ENCODE data around the gene AIRE. TPM values are rescaled to one million over a fixed set of nuclear protein-coding genes. Genes with fewer than 3 reads are reported as not detected.

Gene AIRE
- total RNA-seq, 1 experiment from 2014 or later, result 0.09 TPM

DNA sequence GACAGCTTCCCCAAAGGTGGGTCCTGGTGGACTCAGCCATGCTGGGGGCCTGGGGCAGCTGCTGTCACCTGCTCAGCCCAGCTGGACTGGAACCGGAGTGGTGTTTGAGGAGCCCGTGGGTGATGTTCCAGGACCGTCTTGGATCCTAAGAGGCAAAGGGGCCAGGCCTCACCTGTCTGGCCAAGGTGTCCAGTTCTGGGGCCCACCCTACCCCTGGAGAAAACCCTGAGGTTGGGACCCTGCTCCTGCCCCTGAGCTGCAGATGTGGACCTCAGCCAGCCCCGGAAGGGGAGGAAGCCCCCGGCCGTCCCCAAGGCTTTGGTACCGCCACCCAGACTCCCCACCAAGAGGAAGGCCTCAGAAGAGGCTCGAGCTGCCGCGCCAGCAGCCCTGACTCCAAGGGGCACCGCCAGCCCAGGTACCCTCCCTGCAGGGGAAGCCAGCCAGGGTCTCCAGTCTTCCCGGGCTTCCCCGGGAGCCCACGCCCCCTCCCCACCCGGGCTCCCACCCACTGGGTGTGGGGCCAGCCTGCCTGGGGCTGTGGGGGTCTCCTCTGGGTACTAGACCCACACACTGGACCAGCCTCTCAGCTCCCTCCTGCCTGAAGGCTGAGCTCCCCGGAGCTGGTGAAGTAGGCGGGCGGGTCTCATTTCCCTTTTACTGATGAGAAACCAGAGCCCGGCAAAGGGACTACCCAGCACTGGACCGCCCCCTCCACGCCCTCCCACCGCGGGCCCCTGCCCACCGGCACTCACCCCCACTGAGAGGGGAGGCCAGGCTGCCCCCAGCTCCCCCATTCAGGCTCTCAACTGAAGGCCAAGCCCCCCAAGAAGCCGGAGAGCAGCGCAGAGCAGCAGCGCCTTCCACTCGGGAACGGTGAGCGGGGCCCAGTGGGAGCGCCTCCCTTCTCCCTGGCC, 1.3 kb downstream of the AIRE start:
- no peak overlapping the region for H3K4me3 Mint-ChIP-seq

DNA sequence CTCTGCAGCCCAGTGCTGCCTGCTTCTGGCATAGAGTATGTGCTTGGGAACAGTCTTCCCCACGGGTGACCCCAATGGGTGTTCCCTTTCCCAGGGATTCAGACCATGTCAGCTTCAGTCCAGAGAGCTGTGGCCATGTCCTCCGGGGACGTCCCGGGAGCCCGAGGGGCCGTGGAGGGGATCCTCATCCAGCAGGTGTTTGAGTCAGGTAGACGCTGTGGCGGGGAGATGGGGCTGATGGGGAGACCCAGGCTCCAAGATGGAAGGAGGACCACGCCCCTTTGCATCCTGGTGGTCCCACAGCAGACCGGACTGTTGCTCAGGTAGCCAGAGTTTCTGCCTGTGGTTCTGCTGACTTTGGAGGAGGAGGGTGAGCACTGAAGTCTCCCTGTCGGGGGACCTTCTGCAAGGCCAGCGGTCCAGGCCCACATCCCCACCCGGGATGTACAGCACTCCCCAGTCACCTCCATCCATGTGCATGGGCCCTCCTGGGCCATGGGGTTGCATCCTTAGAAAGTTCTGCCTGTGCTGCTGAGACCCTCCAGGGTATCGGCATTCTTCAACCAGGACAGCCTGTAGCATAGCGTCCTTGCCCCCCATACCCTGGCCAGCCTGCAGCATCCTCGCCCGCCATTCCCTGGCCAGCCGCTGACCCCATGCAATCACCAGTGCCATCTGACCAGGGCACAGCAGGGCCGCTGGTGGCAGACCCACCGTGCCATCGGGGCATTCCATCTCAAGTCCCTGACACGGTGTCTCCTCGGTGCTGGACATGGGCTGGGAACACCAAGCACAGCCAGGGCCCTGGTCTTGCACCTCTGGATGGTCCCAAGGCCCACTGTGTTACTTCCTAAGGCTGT, 2.8 kb downstream of the AIRE start:
- POLR2A ChIA-PET, result no interaction called here
- Mint-ChIP-seq H3K4me3 (no peak overlapping the region), H3K27ac (no peak overlapping the region), H3K36me3 (no peaks in the 10 kb centered on the region), H3K4me1 (peaks cover 10% of the 10 kb centered on the region), H3K9me3 (no peaks in the 10 kb centered on the region), H3K27me3 (ENCODE audit: low read depth) (peaks cover 27% of the 10 kb centered on the region)
- DNase-seq (ENCODE audit: low spot score), result no peak
- CTCF ChIA-PET, result interaction anchor here (2.9 kb wide), 1 partner anchor 9 kb away, joined by 22 read pairs; no protein-coding TSS in a partner anchor
- no peak for ATAC-seq
- TF ChIP-seq ZNF416 (CRISPR knock-in tag; IDR thresholded peaks at IDR 0.05), result no peak
- no peak for TF ChIP-seq ZNF671 (CRISPR knock-in tag; IDR thresholded peaks at IDR 0.05)
- no peak for TF ChIP-seq NR1H2 (CRISPR knock-in tag; IDR thresholded peaks at IDR 0.05)
- no peak for TF ChIP-seq EMX1 (CRISPR knock-in tag; IDR thresholded peaks at IDR 0.05)
- TF ChIP-seq, protein P1, sequence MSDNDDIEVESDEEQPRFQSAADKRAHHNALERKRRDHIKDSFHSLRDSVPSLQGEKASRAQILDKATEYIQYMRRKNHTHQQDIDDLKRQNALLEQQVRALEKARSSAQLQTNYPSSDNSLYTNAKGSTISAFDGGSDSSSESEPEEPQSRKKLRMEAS (CRISPR knock-in tag; IDR thresholded peaks at IDR 0.05), result no peak
- TF ChIP-seq, protein P2, sequence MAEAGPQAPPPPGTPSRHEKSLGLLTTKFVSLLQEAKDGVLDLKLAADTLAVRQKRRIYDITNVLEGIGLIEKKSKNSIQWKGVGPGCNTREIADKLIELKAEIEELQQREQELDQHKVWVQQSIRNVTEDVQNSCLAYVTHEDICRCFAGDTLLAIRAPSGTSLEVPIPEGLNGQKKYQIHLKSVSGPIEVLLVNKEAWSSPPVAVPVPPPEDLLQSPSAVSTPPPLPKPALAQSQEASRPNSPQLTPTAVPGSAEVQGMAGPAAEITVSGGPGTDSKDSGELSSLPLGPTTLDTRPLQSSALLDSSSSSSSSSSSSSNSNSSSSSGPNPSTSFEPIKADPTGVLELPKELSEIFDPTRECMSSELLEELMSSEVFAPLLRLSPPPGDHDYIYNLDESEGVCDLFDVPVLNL (CRISPR knock-in tag; IDR thresholded peaks at IDR 0.05; ENCODE audit: borderline replicate concordance, low read depth), result no peak
- no peak for TF ChIP-seq GTF2I (CRISPR knock-in tag; conservative IDR thresholded peaks at IDR 0.05)
- no peak for TF ChIP-seq ZNF425 (CRISPR knock-in tag; conservative IDR thresholded peaks at IDR 0.05)
- no peak for TF ChIP-seq MXD4 (CRISPR knock-in tag; IDR thresholded peaks at IDR 0.05; ENCODE audit: borderline replicate concordance)
- TF ChIP-seq ZBTB21 (CRISPR knock-in tag; IDR thresholded peaks at IDR 0.05; ENCODE audit: borderline replicate concordance), result no peak
- TF ChIP-seq ZNF423 (CRISPR knock-in tag; IDR thresholded peaks at IDR 0.05), result no peak
- no peak for TF ChIP-seq TEAD1 (CRISPR knock-in tag; IDR thresholded peaks at IDR 0.05)

More for the DNA sequence above, 1.3 kb downstream of the AIRE start:
- TF ChIP-seq SMAD3 (CRISPR knock-in tag; IDR thresholded peaks at IDR 0.05; ENCODE audit: borderline replicate concordance), result no peak
- no peak for DNase-seq (ENCODE audit: low spot score)
- ChIA-PET CTCF (interaction anchor here (2.9 kb wide), 1 partner anchor 11 kb away, joined by 22 read pairs; no protein-coding TSS in a partner anchor), POLR2A (interaction anchor here (0.7 kb wide), 1 partner anchor 360 kb away, joined by 4 read pairs; no protein-coding TSS in a partner anchor)
- Mint-ChIP-seq H3K4me1 (peaks cover 21% of the 10 kb centered on the region), H3K27ac (no peak overlapping the region), H3K27me3 (ENCODE audit: low read depth) (peaks cover 30% of the 10 kb centered on the region), H3K36me3 (no peaks in the 10 kb centered on the region), H3K9me3 (no peaks in the 10 kb centered on the region)
- no peak for ATAC-seq

DNA sequence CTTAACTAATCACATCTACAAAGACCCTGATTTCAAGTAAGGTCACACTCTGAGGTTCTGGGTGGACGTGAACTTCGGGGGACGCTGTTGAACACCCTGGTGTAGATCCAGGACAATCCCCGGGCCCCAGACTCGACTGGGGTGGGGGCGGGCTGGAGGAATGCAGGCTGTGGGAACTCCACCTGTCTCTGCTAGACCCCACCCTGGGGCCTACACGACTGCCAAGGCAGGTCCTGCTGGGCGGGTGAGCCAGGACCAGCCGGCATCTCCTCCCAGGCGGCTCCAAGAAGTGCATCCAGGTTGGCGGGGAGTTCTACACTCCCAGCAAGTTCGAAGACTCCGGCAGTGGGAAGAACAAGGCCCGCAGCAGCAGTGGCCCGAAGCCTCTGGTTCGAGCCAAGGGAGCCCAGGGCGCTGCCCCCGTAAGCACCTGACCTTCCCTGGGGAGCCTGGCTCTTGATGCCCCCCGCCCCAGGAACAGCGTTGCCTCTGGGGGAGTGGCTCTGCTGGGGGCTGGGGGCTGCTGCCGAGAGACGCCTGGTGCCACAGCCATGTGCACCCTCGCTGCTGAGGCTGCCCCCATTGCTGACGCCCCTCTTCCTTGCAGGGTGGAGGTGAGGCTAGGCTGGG, 3.8 kb downstream of the AIRE start:
- Mint-ChIP-seq H3K9me3 (no peaks in the 10 kb centered on the region), H3K4me1 (0 out of 2 replicates have a peak, but pooled peaks cover under 1% of the 10 kb centered on the region), H3K36me3 (no peaks in the 10 kb centered on the region), H3K4me3 (no peak overlapping the region), H3K27ac (no peak overlapping the region), H3K27me3 (ENCODE audit: low read depth) (peaks cover 19% of the 10 kb centered on the region)
- ATAC-seq, result no peak
- ChIA-PET POLR2A (no interaction called here), CTCF (no interaction called here)
- DNase-seq (ENCODE audit: low spot score), result no peak
- TF ChIP-seq FOXP1 (CRISPR knock-in tag; IDR thresholded peaks at IDR 0.05; ENCODE audit: borderline replicate concordance), result no peak
- no peak for TF ChIP-seq NR2C2 (CRISPR knock-in tag; IDR thresholded peaks at IDR 0.05)
- no peak for TF ChIP-seq CBFB (CRISPR knock-in tag; IDR thresholded peaks at IDR 0.05; ENCODE audit: low read depth)
- no peak for TF ChIP-seq GRHL2 (CRISPR knock-in tag; IDR thresholded peaks at IDR 0.05; ENCODE audit: insufficient replicate concordance, severe bottlenecking)
- no peak for TF ChIP-seq HMGXB4 (CRISPR knock-in tag; IDR thresholded peaks at IDR 0.05)
- TF ChIP-seq ZNF532 (CRISPR knock-in tag; IDR thresholded peaks at IDR 0.05; ENCODE audit: borderline replicate concordance), result no peak
